Measurements from ENCODE around the gene ITPK1. TPM values are rescaled to one million over a fixed set of nuclear protein-coding genes. Genes with fewer than 3 reads are reported as not detected.

Gene ITPK1
- total RNA-seq, 1 experiment from 2014 or later: 25.9 TPM

GRCh38 chr14:92924247-92924646 is 191.5 kb downstream of the ITPK1 start:
- ChIA-PET POLR2A (no interaction called here), CTCF (no interaction called here)

DNA sequence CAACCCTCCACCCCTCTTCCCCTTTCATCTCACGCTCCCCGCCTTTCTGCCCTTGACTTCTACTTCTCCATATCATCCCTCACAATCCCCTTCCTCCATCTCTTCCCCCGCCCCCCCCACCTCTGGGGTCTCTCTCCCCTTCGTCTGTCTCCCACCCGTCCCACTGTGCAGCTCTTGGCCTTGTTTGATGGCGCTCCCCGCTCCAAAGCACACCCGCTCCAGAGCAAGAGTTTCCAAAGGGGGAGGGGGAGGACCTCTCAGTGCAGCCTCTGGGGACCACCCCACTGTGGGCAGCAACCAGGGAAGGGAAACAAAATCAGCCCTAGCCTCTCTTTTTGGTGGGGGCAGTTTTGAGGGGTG is 192.0 kb downstream of the ITPK1 start:
- POLR2A ChIA-PET: no interaction called here
- ATAC-seq (no peak), DNase-seq (ENCODE audit: low read depth, low spot score) (no peak)
- in situ Hi-C loops (cut with HindIII; ENCODE audit: low pct_unique_long_range_greater_than_20kb, low sequenced_read_pairs) (no loop called here), intact Hi-C loops (cut with micrococcal nuclease; ENCODE audit: unreplicated experiment) (no loop called here)
- TF ChIP-seq, protein P1, sequence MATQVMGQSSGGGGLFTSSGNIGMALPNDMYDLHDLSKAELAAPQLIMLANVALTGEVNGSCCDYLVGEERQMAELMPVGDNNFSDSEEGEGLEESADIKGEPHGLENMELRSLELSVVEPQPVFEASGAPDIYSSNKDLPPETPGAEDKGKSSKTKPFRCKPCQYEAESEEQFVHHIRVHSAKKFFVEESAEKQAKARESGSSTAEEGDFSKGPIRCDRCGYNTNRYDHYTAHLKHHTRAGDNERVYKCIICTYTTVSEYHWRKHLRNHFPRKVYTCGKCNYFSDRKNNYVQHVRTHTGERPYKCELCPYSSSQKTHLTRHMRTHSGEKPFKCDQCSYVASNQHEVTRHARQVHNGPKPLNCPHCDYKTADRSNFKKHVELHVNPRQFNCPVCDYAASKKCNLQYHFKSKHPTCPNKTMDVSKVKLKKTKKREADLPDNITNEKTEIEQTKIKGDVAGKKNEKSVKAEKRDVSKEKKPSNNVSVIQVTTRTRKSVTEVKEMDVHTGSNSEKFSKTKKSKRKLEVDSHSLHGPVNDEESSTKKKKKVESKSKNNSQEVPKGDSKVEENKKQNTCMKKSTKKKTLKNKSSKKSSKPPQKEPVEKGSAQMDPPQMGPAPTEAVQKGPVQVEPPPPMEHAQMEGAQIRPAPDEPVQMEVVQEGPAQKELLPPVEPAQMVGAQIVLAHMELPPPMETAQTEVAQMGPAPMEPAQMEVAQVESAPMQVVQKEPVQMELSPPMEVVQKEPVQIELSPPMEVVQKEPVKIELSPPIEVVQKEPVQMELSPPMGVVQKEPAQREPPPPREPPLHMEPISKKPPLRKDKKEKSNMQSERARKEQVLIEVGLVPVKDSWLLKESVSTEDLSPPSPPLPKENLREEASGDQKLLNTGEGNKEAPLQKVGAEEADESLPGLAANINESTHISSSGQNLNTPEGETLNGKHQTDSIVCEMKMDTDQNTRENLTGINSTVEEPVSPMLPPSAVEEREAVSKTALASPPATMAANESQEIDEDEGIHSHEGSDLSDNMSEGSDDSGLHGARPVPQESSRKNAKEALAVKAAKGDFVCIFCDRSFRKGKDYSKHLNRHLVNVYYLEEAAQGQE (IDR thresholded peaks at IDR 0.05; ENCODE audit: insufficient read depth in 1 of 2, low read depth in 2 of 2, low read length in 1 of 2): no peak
- TF ChIP-seq CTCF (IDR thresholded peaks at IDR 0.05): no peak
- TF ChIP-seq POLR2AphosphoS5 (IDR thresholded peaks at IDR 0.05; ENCODE audit: low read depth, low read length): no peak
- TF ChIP-seq SIN3A (IDR thresholded peaks at IDR 0.05; ENCODE audit: borderline replicate concordance, insufficient read depth, low read depth, low read length): no peak
- BruUV-seq (replicated peaks): no TSS peak
- no peaks in the 10 kb centered on the region for H3K36me3 ChIP-seq (ENCODE audit: control insufficient read depth, insufficient read depth, low read length)
- CTCF ChIA-PET: no interaction called here
- H3K4me1 ChIP-seq (ENCODE audit: control insufficient read depth, insufficient read depth, low read length): no peaks in the 10 kb centered on the region
- no peaks in the 10 kb centered on the region for H3K9me3 ChIP-seq (ENCODE audit: control insufficient read depth, insufficient read depth, low read depth, low read length)
- no peak overlapping the region; a peak in 1 of 4 replicates for H3K4me3 ChIP-seq (ENCODE audit: low read depth in 2 of 2, low read length in 2 of 2)
- H3K27me3 ChIP-seq (ENCODE audit: control insufficient read depth, insufficient read depth, low read length): no peaks in the 10 kb centered on the region
- no peak overlapping the region for H3K27ac ChIP-seq (ENCODE audit: low read length)

More at GRCh38 chr14:92924247-92924646, 191.5 kb downstream of the ITPK1 start:
- Histone ChIP-seq H3K36me3 (ENCODE audit: control insufficient read depth, insufficient read depth, low read length) (no peaks in the 10 kb centered on the region), H3K27me3 (ENCODE audit: control insufficient read depth, insufficient read depth, low read length) (no peaks in the 10 kb centered on the region), H3K4me3 (ENCODE audit: low read depth in 2 of 2, low read length in 2 of 2) (no peak overlapping the region), H3K9me3 (ENCODE audit: control insufficient read depth, insufficient read depth, low read depth, low read length) (no peaks in the 10 kb centered on the region), H3K27ac (ENCODE audit: low read length) (no peak overlapping the region), H3K4me1 (ENCODE audit: control insufficient read depth, insufficient read depth, low read length) (no peaks in the 10 kb centered on the region)
- ATAC-seq (0 out of 2 replicates have a peak, but pooled peaks have one; percentile 36), DNase-seq (ENCODE audit: low read depth, low spot score) (no peak)
- in situ Hi-C loops (cut with HindIII; ENCODE audit: low pct_unique_long_range_greater_than_20kb, low sequenced_read_pairs): no loop called here
- TF ChIP-seq SIN3A (IDR thresholded peaks at IDR 0.05; ENCODE audit: borderline replicate concordance, insufficient read depth, low read depth, low read length) (no peak), CTCF (IDR thresholded peaks at IDR 0.05) (no peak), POLR2AphosphoS5 (IDR thresholded peaks at IDR 0.05; ENCODE audit: low read depth, low read length) (no peak), TCF7L2 (IDR thresholded peaks at IDR 0.05; ENCODE audit: low read depth, low read length) (no peak)
- TF ChIP-seq, protein P1 (IDR thresholded peaks at IDR 0.05; ENCODE audit: insufficient read depth in 1 of 2, low read depth in 2 of 2, low read length in 1 of 2): no peak; a peak in 1 of 4 replicates
- no TSS peak for BruUV-seq (replicated peaks)
- intact Hi-C loops (cut with micrococcal nuclease; ENCODE audit: unreplicated experiment): no loop called here

All from Panc1 (cell line).